ENCODE data around the gene YWHAQ.
"Not testable (repeated sequence)": the region's sequence is repeated elsewhere in the genome, so short reads cannot be mapped to it uniquely, and the experiment has no call there.

The YWHAQ gene

GRCh38 chr2:9586465-9586864 is 44.3 kb downstream of the YWHAQ start:
- DNase-seq = no peak

GRCh38 chr2:9585486-9585885 is 45.3 kb downstream of the YWHAQ start:
- no peak for DNase-seq

- not testable (repeated sequence) for DNase-seq
Observed at GRCh38 chr2:9584902-9585301, 45.9 kb downstream of the YWHAQ start.

GRCh38 chr2:9582624-9583023 is 48.2 kb downstream of the YWHAQ start:
- DNase-seq = no peak

GRCh38 chr2:9578467-9579235 is 52.1 kb downstream of the YWHAQ start:
- DNase-seq = no peak

GRCh38 chr2:9574331-9574730 is 56.5 kb downstream of the YWHAQ start:
- no peak for DNase-seq

- DNase-seq = no peak
Observed at GRCh38 chr2:9573840-9574239, 57.0 kb downstream of the YWHAQ start.

- no peak for DNase-seq
Observed at GRCh38 chr2:9573013-9573720, 57.6 kb downstream of the YWHAQ start.

- DNase-seq = no peak
Observed at GRCh38 chr2:9570182-9571060, 60.4 kb downstream of the YWHAQ start.

- DNase-seq = no peak
Observed at GRCh38 chr2:9565436-9566153, 65.2 kb downstream of the YWHAQ start.

GRCh38 chr2:9560628-9561027 is 70.2 kb downstream of the YWHAQ start:
- DNase-seq = no peak

GRCh38 chr2:9558948-9559381 is 71.8 kb downstream of the YWHAQ start:
- no peak for DNase-seq

- peak; percentile 77 to 81 for DNase-seq
Observed at GRCh38 chr2:9556121-9556743, 74.6 kb downstream of the YWHAQ start.

GRCh38 chr2:9555297-9556120 is 75.3 kb downstream of the YWHAQ start, which contains the start of gene ADAM17:
ADAM17 (minus strand) TSS chr2:9555830; CDS start chr2:9555605, 225 bp downstream.
- peak; percentile 95 to 97 for DNase-seq

GRCh38 chr2:9554921-9555296 is 75.9 kb downstream of the YWHAQ start:
- no peak for DNase-seq

GRCh38 chr2:9552219-9553178 is 78.3 kb downstream of the YWHAQ start:
- no peak for DNase-seq

GRCh38 chr2:9550859-9551391 is 79.9 kb downstream of the YWHAQ start:
- DNase-seq = not testable (repeated sequence)

GRCh38 chr2:9549420-9549819 is 81.4 kb downstream of the YWHAQ start:
- no peak for DNase-seq

GRCh38 chr2:9548506-9548905 is 82.3 kb downstream of the YWHAQ start:
- DNase-seq = no peak

All from SHP77 (cell line).